GM18526 (cell line): Measurements from ENCODE around the gene FAM120A.
A peak's percentile ranks its signal among the peaks of the same experiment; 100 is the strongest.

Experiments
- POLR2A ChIP-seq: IDR thresholded peaks from 3 replicates; pipeline ENCODE4 v1.6.1; 2011; ENCODE audit not compliant: insufficient read length; ENCODE audit errors: extremely low read depth

The FAM120A gene

GRCh38 chr9:93574091-93574899, 122.8 kb downstream of the FAM120A start:
- TF ChIP-seq POLR2A, result no peak

- TF ChIP-seq POLR2A, result no peak
These were observed 123.7 kb downstream of the FAM120A start for GRCh38 chr9:93574900-93575795.

- TF ChIP-seq POLR2A, result peak; percentile 66
These were observed 124.3 kb downstream of the FAM120A start for GRCh38 chr9:93575796-93576257.

- TF ChIP-seq POLR2A, result no peak
These were observed 125.0 kb downstream of the FAM120A start, which contains the start of gene PHF2 for GRCh38 chr9:93576258-93577077. Gene PHF2 (plus strand): TSS chr9:93576584. CDS start chr9:93576774, 190 bp downstream.

- no peak for TF ChIP-seq POLR2A
These were observed 125.8 kb downstream of the FAM120A start for GRCh38 chr9:93577078-93577974.

- no peak for TF ChIP-seq POLR2A
These were observed 126.6 kb downstream of the FAM120A start for GRCh38 chr9:93577975-93578682.

GRCh38 chr9:93578844-93579243, 127.4 kb downstream of the FAM120A start:
- no peak for TF ChIP-seq POLR2A

- TF ChIP-seq POLR2A, result no peak
These were observed 128.4 kb downstream of the FAM120A start for GRCh38 chr9:93579711-93580516.

- no peak for TF ChIP-seq POLR2A
These were observed 129.3 kb downstream of the FAM120A start for GRCh38 chr9:93580654-93581380.

- no peak for TF ChIP-seq POLR2A
These were observed 130.6 kb downstream of the FAM120A start for GRCh38 chr9:93582115-93582514.

- TF ChIP-seq POLR2A, result no peak
These were observed 131.1 kb downstream of the FAM120A start for GRCh38 chr9:93582550-93582949.

GRCh38 chr9:93585259-93585658, 133.8 kb downstream of the FAM120A start:
- TF ChIP-seq POLR2A, result no peak

- TF ChIP-seq POLR2A, result no peak
These were observed 134.2 kb downstream of the FAM120A start for GRCh38 chr9:93585695-93586094.
